ENCODE measurements around the gene EPAS1. TPM values are rescaled to one million over a fixed set of nuclear protein-coding genes. Genes with fewer than 3 reads are reported as not detected.
A peak's percentile ranks its signal among the peaks of the same experiment; 100 is the strongest.

Gene EPAS1
- total and polyA plus RNA-seq, 2 of the 13 experiments (the other 11 are each of a cell fraction or from before 2014, with no cell fraction given): 47.1 to 182 TPM

DNA sequence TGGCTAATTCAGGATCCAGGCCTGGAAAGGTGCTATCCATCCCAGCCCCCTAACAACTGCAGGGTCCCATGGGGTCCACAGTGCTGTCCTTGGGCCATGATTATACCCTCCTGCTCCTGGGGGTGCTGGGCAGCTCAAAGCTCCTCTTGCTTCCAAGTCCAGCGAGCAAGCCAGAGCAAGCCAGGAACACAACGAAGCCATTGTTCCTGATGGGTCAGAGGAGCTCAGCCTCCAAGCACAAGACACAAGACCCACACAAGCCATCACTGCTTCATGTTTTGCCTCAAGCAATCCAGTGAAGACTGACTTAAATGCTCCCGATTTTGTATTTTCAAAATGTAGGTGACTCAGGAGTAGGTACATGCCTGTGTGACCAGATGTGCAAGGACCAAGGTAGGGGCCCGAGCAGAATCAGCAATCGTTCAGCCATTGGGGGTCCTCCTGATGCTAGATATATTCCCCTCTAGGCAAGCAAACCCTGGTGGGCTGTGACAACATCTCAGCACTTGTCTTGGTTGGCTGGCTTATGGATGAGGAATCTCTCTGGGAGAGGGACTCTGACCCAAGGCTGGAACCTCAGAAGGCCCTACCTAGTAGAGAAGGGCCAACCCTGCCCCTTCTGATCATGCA, 90.8 kb downstream of the EPAS1 start:
- CTCF ChIA-PET (ENCODE audit: low intra/inter-chr PET ratio, low total read pairs): no interaction called here
- 84% methylated on average over 5 of the region's 5 CpGs for WGBS (ENCODE audit: low lambda C conversion rate)
- H3K27ac ChIP-seq (ENCODE audit: extremely low read length, insufficient read depth, low read length): peak overlapping the region; percentile 0
- no peak overlapping the region for H3K9ac ChIP-seq (ENCODE audit: insufficient read depth, low read depth, low read length)
- POLR2A ChIA-PET: interaction anchor here (0.7 to 1.5 kb wide), 3 partner anchors 15 to 21 kb away, joined by 3 to 4 read pairs (median 3); no protein-coding TSS in a partner anchor
- H3K4me2 ChIP-seq (ENCODE audit: low read depth, low read length): no peak overlapping the region
- H3K4me3 ChIP-seq (replicated peaks in 1 of 3; ENCODE audit: insufficient read depth in 1 of 3, low read depth in 2 of 3, low read length in 3 of 3): no peak overlapping the region
- ATAC-seq: peak; percentile 31
- no peak for FAIRE-seq
- intact Hi-C loops (cut with micrococcal nuclease; ENCODE audit: unreplicated experiment): no loop called here
- peaks cover 24 to 32% of the 10 kb centered on the region in 2 experiments for H3K36me3 ChIP-seq (replicated peaks in 1 of 2; ENCODE audit: control insufficient read depth in 1 of 2, insufficient read depth in 2 of 2, low read length in 2 of 2)
- peaks cover 41% of the 10 kb centered on the region for H3K4me1 ChIP-seq (ENCODE audit: insufficient read depth, low read length)
- in situ Hi-C loops (cut with HindIII; ENCODE audit: extremely low pct_ligation_motif_present, low pct_unique_long_range_greater_than_20kb): no loop called here
- BruUV-seq (replicated peaks): no TSS peak
- no peak overlapping the region for H2AFZ ChIP-seq (ENCODE audit: low read length)
- DNase-seq (ENCODE audit: low spot score): peak; percentile 33
- H3K9me3 ChIP-seq (ENCODE audit: low read length): no peaks in the 10 kb centered on the region
- H3K27me3 ChIP-seq (ENCODE audit: control insufficient read depth in 1 of 2, insufficient read depth in 2 of 2, low read length in 2 of 2): no peaks in the 10 kb centered on the region
- H3K79me2 ChIP-seq (ENCODE audit: insufficient read depth, low read length): no peaks in the 10 kb centered on the region
- no peaks in the 10 kb centered on the region for H4K20me1 ChIP-seq (ENCODE audit: insufficient read depth, low read length)
- no peak for TF ChIP-seq HNRNPUL1 (IDR thresholded peaks at IDR 0.05; ENCODE audit: low read depth, low read length)
- TF ChIP-seq ZFP62 (CRISPR knock-in tag; IDR thresholded peaks at IDR 0.05): no peak
- TF ChIP-seq SALL2 (CRISPR knock-in tag; IDR thresholded peaks at IDR 0.05): no peak
- no peak for TF ChIP-seq ZNF749 (CRISPR knock-in tag; IDR thresholded peaks at IDR 0.05; ENCODE audit: borderline replicate concordance)
- TF ChIP-seq TBL1XR1 (IDR thresholded peaks at IDR 0.05; ENCODE audit: borderline replicate concordance, low read length, partially characterized antibody): no peak
- TF ChIP-seq, protein P1, sequence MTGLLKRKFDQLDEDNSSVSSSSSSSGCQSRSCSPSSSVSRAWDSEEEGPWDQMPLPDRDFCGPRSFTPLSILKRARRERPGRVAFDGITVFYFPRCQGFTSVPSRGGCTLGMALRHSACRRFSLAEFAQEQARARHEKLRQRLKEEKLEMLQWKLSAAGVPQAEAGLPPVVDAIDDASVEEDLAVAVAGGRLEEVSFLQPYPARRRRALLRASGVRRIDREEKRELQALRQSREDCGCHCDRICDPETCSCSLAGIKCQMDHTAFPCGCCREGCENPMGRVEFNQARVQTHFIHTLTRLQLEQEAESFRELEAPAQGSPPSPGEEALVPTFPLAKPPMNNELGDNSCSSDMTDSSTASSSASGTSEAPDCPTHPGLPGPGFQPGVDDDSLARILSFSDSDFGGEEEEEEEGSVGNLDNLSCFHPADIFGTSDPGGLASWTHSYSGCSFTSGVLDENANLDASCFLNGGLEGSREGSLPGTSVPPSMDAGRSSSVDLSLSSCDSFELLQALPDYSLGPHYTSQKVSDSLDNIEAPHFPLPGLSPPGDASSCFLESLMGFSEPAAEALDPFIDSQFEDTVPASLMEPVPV (CRISPR knock-in tag; IDR thresholded peaks at IDR 0.05): no peak
- no peak for TF ChIP-seq SMAD9 (CRISPR knock-in tag; IDR thresholded peaks at IDR 0.05)
- TF ChIP-seq RBAK (CRISPR knock-in tag; IDR thresholded peaks at IDR 0.05): no peak
- 0 out of 2 replicates have a peak, but pooled peaks have one; percentile 10 for TF ChIP-seq ISL2 (CRISPR knock-in tag; IDR thresholded peaks at IDR 0.05)
- no peak for TF ChIP-seq ZNF605 (CRISPR knock-in tag; IDR thresholded peaks at IDR 0.05)
- TF ChIP-seq SMARCC2 (IDR thresholded peaks at IDR 0.05): no peak
- TF ChIP-seq, protein P2, sequence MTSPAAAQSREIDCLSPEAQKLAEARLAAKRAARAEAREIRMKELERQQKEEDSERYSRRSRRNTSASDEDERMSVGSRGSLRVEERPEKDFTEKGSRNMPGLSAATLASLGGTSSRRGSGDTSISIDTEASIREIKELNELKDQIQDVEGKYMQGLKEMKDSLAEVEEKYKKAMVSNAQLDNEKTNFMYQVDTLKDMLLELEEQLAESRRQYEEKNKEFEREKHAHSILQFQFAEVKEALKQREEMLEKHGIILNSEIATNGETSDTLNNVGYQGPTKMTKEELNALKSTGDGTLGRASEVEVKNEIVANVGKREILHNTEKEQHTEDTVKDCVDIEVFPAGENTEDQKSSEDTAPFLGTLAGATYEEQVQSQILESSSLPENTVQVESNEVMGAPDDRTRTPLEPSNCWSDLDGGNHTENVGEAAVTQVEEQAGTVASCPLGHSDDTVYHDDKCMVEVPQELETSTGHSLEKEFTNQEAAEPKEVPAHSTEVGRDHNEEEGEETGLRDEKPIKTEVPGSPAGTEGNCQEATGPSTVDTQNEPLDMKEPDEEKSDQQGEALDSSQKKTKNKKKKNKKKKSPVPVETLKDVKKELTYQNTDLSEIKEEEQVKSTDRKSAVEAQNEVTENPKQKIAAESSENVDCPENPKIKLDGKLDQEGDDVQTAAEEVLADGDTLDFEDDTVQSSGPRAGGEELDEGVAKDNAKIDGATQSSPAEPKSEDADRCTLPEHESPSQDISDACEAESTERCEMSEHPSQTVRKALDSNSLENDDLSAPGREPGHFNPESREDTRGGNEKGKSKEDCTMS (CRISPR knock-in tag; conservative IDR thresholded peaks at IDR 0.05): no peak
- TF ChIP-seq CAMTA2 (CRISPR knock-in tag; IDR thresholded peaks at IDR 0.05; ENCODE audit: borderline replicate concordance): no peak
- no peak for TF ChIP-seq MNT (IDR thresholded peaks at IDR 0.05)
- TF ChIP-seq PHB2 (IDR thresholded peaks at IDR 0.05; ENCODE audit: partially characterized antibody): no peak
- 0 out of 2 replicates have a peak, but pooled peaks have one; percentile 44 for TF ChIP-seq ZNF572 (CRISPR knock-in tag; IDR thresholded peaks at IDR 0.05)
